Stomach (tissue), 4 donors: ENCODE results near the gene NUDT10.

Experiments
- POLR2A ChIP-seq, 4 donors: fragments of 450-650 bp; IDR thresholded peaks; one replicate each; pipeline ENCODE4 v1.6.1; 2016; ENCODE audit warnings: antibody characterized with exemption in 4 of 4, control low read depth in 2 of 4, mild to moderate bottlenecking in 1 of 4, moderate library complexity in 1 of 4
- TF ChIP-seq, protein P1 (sequence below), 7 experiments: fragments of 450-650 bp in 4 of 7; fragments of 200-600 bp in 3 of 7; sonication (generic) in 3 of 7; IDR thresholded peaks; one replicate each; pipeline ENCODE4 v1.5.1; 2016 to 2019; ENCODE audit warnings: antibody characterized with exemption in 7 of 7, control low read depth in 2 of 7, mild to moderate bottlenecking in 1 of 7

DNA sequence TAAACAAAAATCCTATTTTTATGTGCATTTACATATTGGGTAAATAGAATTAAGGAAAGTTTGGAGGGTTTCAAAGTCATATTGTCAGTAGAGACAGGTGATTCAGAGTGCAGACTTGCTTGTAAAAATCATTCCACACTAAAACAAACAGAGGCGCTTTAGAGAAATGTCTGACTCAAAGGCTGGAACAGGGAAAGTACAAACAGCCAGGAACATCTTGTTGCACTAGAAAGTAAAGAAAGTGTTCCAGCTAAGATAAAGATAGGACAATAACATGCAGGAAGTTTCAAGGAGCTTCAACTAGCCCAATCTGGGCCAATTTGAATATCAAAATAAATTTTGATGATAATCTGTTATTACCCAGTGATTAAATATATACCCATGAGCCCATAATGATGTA, 16.4 kb upstream of the NUDT10 start:
- TF ChIP-seq, protein P1, sequence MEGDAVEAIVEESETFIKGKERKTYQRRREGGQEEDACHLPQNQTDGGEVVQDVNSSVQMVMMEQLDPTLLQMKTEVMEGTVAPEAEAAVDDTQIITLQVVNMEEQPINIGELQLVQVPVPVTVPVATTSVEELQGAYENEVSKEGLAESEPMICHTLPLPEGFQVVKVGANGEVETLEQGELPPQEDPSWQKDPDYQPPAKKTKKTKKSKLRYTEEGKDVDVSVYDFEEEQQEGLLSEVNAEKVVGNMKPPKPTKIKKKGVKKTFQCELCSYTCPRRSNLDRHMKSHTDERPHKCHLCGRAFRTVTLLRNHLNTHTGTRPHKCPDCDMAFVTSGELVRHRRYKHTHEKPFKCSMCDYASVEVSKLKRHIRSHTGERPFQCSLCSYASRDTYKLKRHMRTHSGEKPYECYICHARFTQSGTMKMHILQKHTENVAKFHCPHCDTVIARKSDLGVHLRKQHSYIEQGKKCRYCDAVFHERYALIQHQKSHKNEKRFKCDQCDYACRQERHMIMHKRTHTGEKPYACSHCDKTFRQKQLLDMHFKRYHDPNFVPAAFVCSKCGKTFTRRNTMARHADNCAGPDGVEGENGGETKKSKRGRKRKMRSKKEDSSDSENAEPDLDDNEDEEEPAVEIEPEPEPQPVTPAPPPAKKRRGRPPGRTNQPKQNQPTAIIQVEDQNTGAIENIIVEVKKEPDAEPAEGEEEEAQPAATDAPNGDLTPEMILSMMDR (IDR thresholded peaks at IDR 0.05) = no peak
- TF ChIP-seq POLR2A (IDR thresholded peaks at IDR 0.05) = no peak
